Kidney epithelial cell (primary cell): ENCODE data around the gene RASGRP4. TPM values are rescaled to one million over a fixed set of nuclear protein-coding genes. Genes with fewer than 3 reads are reported as not detected.

Source experiments
- DNase-seq: peaks from one replicate; pipeline ENCODE4 v3.0.0-alpha.2; 2010; ENCODE audit warnings: low read depth
- H3K27me3 ChIP-seq: 2 replicates; pipeline ENCODE4 v1.6.0; 2011; ENCODE audit warnings: low read length; ENCODE audit not compliant: control insufficient read depth, insufficient read depth
- H3K36me3 ChIP-seq: 2 replicates; pipeline ENCODE4 v1.5.1; 2011; ENCODE audit warnings: low read length; ENCODE audit not compliant: control insufficient read depth, insufficient read depth
- H3K4me3 ChIP-seq: 2 replicates; pipeline ENCODE4 v1.5.1; 2011; ENCODE audit warnings: low read depth, mild to moderate bottlenecking, control low read depth, low read length
- CTCF ChIP-seq: IDR thresholded peaks from 2 replicates; pipeline ENCODE4 v1.5.1; 2011; ENCODE audit warnings: mild to moderate bottlenecking, moderate library complexity, low read length, control low read depth, inconsistent platforms; ENCODE audit not compliant: insufficient read depth, poor library complexity, severe bottlenecking
- total RNA-seq: library from RNA; depleted of rRNA; stranded (reverse); fragments of >200 nt; gene quantifications from 2 replicates; pipeline ENCODE4 v1.2.3, GENCODE V29; 2015

The RASGRP4 gene
- total RNA-seq, 1 donor from 2014 or later: not detected

GRCh38 chr19:38394488-38394887, 31.5 kb downstream of the RASGRP4 start:
- TF ChIP-seq CTCF: no peak
- DNase-seq: no peak
- no peak overlapping the region for H3K4me3 ChIP-seq

GRCh38 chr19:38392707-38393308, 33.2 kb downstream of the RASGRP4 start:
- DNase-seq: no peak
- H3K27me3 ChIP-seq: peaks cover 12% of the 10 kb centered on the region
- H3K4me3 ChIP-seq: no peak overlapping the region
- TF ChIP-seq CTCF: no peak
- peaks cover 2% of the 10 kb centered on the region for H3K36me3 ChIP-seq

More at GRCh38 chr19:38394488-38394887, 31.5 kb downstream of the RASGRP4 start:
- H3K36me3 ChIP-seq: peaks cover 2% of the 10 kb centered on the region
- peaks cover 14% of the 10 kb centered on the region for H3K27me3 ChIP-seq

GRCh38 chr19:38391911-38392464, 34.0 kb downstream of the RASGRP4 start:
- Histone ChIP-seq H3K4me3 (no peak overlapping the region), H3K36me3 (peaks cover 2% of the 10 kb centered on the region), H3K27me3 (peaks cover 12% of the 10 kb centered on the region)
- no peak for TF ChIP-seq CTCF
- DNase-seq: no peak

GRCh38 chr19:38389957-38390924, 35.8 kb downstream of the RASGRP4 start:
- peaks cover 1% of the 10 kb centered on the region for H3K36me3 ChIP-seq
- H3K27me3 ChIP-seq: peaks cover 18% of the 10 kb centered on the region
- no peak for DNase-seq
- H3K4me3 ChIP-seq: peak overlapping the region; percentile 96
- no peak for TF ChIP-seq CTCF

GRCh38 chr19:38389101-38389925, 36.7 kb downstream of the RASGRP4 start:
- peak overlapping the region; percentile 96 for H3K4me3 ChIP-seq
- peak; percentile 48 for DNase-seq
- H3K27me3 ChIP-seq: peaks cover 8% of the 10 kb centered on the region
- no peak for TF ChIP-seq CTCF
- H3K36me3 ChIP-seq: peaks cover 1% of the 10 kb centered on the region
